Calu3 (cell line): ENCODE data around the gene CDH13. TPM values are rescaled to one million over a fixed set of nuclear protein-coding genes. Genes with fewer than 3 reads are reported as not detected.

Source experiments
- BruUV-seq: library from RNA; stranded (reverse); fragments of 400-500 nt; replicated peaks from 2 replicates; lab custom pipeline; 2021; lab: Mats Ljungman, UMichigan
- CTCF ChIA-PET: fragments of 300-600 bp; sonication (Branson Sonifier 250); formaldehyde crosslinking; loops from one replicate; lab custom pipeline; 2022; ENCODE audit warnings: antibody characterized with exemption; lab: Charles Lee
- DNase-seq: peaks from one replicate; pipeline ENCODE4 v3.0.0; 2022
- H3K27ac Mint-ChIP-seq: one replicate; pipeline ENCODE4 v1.8.0; 2022; ENCODE audit warnings: mixed read lengths; ENCODE audit not compliant: unreplicated experiment
- H3K27me3 Mint-ChIP-seq: one replicate; pipeline ENCODE4 v1.8.0; 2022; ENCODE audit warnings: mixed read lengths; ENCODE audit not compliant: unreplicated experiment
- H3K36me3 Mint-ChIP-seq: one replicate; pipeline ENCODE4 v1.8.0; 2022; ENCODE audit warnings: mild to moderate bottlenecking, moderate library complexity, mixed read lengths; ENCODE audit not compliant: insufficient read depth, unreplicated experiment
- H3K4me1 Mint-ChIP-seq: one replicate; pipeline ENCODE4 v1.8.0; 2022; ENCODE audit warnings: mild to moderate bottlenecking, low read depth, mixed read lengths; ENCODE audit not compliant: unreplicated experiment
- H3K4me3 Mint-ChIP-seq: one replicate; pipeline ENCODE4 v1.8.0; 2022; ENCODE audit warnings: mild to moderate bottlenecking, low read depth, moderate library complexity, mixed read lengths; ENCODE audit not compliant: unreplicated experiment
- H3K9me3 Mint-ChIP-seq: one replicate; pipeline ENCODE4 v1.8.0; 2022; ENCODE audit warnings: low read depth, mixed read lengths; ENCODE audit not compliant: unreplicated experiment
- intact Hi-C: fragments of 100-400 bp; cut with micrococcal nuclease; formaldehyde crosslinking; loops from one replicate; pipeline ENCODE4 v1.10.0; 2022; ENCODE audit not compliant: unreplicated experiment
- total RNA-seq: library from RNA; stranded (reverse); gene quantifications from 2 replicates; pipeline ENCODE4 v1.2.3, GENCODE V29; 2022
- TF ChIP-seq, protein P1 (sequence below): fragments of 200-600 bp; IDR thresholded peaks from one replicate; pipeline ENCODE4 v1.8.0; 2022; ENCODE audit warnings: antibody characterized with exemption; ENCODE audit not compliant: unreplicated experiment

Gene CDH13
- total RNA-seq, 1 experiment from 2014 or later, result not detected

DNA sequence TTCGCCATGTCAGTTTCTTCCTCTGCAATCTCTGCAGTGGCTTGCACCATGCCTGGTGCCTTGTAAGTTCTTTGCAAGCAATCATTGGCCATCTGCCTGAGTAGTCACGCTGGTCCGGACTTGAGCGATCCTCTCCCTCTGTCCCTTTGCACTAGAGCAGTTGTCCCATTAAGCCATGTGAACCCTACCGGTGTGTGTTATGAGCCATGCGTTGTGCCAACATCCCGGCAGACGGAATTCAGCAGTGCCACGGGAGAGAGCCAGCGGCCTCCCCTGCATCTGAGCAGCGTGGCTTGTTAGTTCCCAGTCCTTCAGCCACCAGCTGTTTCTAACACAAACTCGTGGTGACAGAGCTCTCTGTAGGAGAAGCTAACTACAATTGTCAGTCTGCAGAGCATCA is 905.9 kb downstream of the CDH13 start:
- Mint-ChIP-seq H3K9me3 (peaks cover 17% of the 10 kb centered on the region), H3K27ac (no peak overlapping the region), H3K4me3 (no peak overlapping the region), H3K4me1 (no peaks in the 10 kb centered on the region), H3K27me3 (no peaks in the 10 kb centered on the region), H3K36me3 (no peaks in the 10 kb centered on the region)
- CTCF ChIA-PET, result no interaction called here
- TF ChIP-seq, protein P1, sequence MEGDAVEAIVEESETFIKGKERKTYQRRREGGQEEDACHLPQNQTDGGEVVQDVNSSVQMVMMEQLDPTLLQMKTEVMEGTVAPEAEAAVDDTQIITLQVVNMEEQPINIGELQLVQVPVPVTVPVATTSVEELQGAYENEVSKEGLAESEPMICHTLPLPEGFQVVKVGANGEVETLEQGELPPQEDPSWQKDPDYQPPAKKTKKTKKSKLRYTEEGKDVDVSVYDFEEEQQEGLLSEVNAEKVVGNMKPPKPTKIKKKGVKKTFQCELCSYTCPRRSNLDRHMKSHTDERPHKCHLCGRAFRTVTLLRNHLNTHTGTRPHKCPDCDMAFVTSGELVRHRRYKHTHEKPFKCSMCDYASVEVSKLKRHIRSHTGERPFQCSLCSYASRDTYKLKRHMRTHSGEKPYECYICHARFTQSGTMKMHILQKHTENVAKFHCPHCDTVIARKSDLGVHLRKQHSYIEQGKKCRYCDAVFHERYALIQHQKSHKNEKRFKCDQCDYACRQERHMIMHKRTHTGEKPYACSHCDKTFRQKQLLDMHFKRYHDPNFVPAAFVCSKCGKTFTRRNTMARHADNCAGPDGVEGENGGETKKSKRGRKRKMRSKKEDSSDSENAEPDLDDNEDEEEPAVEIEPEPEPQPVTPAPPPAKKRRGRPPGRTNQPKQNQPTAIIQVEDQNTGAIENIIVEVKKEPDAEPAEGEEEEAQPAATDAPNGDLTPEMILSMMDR, result no peak
- intact Hi-C loops, result no loop called here
- BruUV-seq, result no TSS peak
- DNase-seq, result no peak

DNA sequence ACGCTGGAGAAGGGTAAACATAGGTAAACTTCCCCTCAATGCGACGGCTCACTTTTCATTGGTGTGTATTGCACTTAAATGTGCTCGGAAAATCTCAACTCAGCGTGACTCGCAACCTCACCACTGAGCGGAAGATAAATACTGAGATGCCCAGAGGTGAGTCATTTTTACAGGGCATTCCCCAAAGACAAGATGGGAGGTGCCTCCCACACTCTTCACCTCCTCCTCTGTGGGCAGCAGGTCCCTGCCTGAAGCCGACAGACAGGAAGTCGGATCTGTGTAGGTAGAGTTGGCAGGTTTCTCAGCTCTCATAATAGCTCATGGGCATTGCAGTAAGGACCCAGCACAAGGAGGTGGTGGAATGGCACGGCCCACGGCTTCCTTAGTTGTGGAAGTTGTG is 906.4 kb downstream of the CDH13 start:
- Mint-ChIP-seq H3K4me3 (no peak overlapping the region), H3K27ac (no peak overlapping the region), H3K4me1 (no peaks in the 10 kb centered on the region), H3K9me3 (peaks cover 17% of the 10 kb centered on the region), H3K36me3 (no peaks in the 10 kb centered on the region), H3K27me3 (no peaks in the 10 kb centered on the region)
- no TSS peak for BruUV-seq
- TF ChIP-seq, protein P1, result no peak
- no peak for DNase-seq
- CTCF ChIA-PET, result no interaction called here
- intact Hi-C loops, result no loop called here

DNA sequence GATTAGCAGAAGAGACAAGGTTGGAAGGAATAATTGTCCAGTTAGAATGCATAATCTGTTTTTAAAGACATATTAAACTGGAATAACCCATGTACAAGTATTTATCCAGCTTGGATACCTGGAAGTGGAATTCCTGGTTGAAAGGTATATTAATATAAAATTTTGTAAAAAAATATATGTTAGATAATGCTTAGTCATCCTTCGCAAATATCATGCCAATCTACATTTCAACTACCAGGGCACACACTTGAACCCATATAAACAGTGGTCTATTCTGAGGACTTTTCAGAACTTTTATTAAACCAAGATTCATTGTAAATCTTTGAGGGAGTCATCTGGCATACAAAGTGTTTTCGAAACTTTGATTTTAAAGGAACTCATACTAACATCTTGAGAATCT is 911.9 kb downstream of the CDH13 start:
- BruUV-seq, result no TSS peak
- H3K4me3 Mint-ChIP-seq, result no peak overlapping the region
- peaks cover 20% of the 10 kb centered on the region for H3K9me3 Mint-ChIP-seq
- CTCF ChIA-PET, result no interaction called here
- no peaks in the 10 kb centered on the region for H3K27me3 Mint-ChIP-seq
- no peaks in the 10 kb centered on the region for H3K4me1 Mint-ChIP-seq
- intact Hi-C loops, result no loop called here
- H3K36me3 Mint-ChIP-seq, result no peaks in the 10 kb centered on the region
- no peak for DNase-seq
- TF ChIP-seq, protein P1, result no peak
- no peak overlapping the region for H3K27ac Mint-ChIP-seq

DNA sequence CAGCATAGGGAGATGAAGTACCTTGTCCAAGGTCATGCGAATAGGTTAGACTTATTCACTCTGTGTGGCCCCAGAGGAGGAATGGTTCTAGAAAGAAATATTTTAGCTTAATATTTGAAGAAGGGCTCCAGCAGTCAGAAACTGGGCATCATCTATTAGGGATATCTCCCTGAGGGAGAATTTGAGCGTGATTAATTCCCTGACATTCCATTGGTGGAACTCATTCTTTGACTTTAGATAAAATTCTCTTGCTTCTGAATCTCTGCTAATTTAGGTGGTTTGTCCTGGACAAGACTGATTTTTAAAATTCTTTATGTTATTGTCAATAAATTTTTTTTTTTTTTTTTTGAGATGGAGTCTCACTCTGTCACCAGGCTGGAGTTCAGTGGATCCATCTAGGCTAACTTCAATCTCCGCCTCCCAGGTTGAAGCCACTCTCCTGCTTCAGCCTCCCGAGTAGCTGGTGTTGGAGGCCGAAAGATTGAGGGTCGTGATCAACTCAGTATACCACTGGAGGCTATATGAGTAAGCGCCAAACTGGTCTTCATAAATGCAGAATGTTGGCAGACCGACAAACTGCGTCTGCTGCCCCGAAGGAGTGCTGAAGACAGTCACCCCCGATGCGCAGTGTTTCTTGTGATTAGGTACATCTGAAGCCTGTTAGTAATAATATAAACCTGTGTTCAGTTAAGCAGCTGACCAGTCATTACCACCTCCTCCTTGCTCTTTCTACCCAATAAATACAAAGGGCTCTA is 913.1 kb downstream of the CDH13 start:
- no peaks in the 10 kb centered on the region for H3K27me3 Mint-ChIP-seq
- intact Hi-C loops, result no loop called here
- H3K36me3 Mint-ChIP-seq, result no peaks in the 10 kb centered on the region
- H3K27ac Mint-ChIP-seq, result no peak overlapping the region
- TF ChIP-seq, protein P1, result no peak
- DNase-seq, result no peak
- H3K4me3 Mint-ChIP-seq, result no peak overlapping the region
- no peaks in the 10 kb centered on the region for H3K4me1 Mint-ChIP-seq
- no TSS peak for BruUV-seq
- peaks cover 20% of the 10 kb centered on the region for H3K9me3 Mint-ChIP-seq
- CTCF ChIA-PET, result no interaction called here
